Esophagus (tissue), 2 donors: ENCODE data around the gene HID1. TPM values are rescaled to one million over a fixed set of nuclear protein-coding genes. Genes with fewer than 3 reads are reported as not detected.

ENCODE experiments used
- H3K27ac ChIP-seq, 2 donors: one replicate each; pipeline ENCODE4 v1.5.1; 2013; ENCODE audit warnings: low read depth in 2 of 2, mild to moderate bottlenecking in 2 of 2, inconsistent platforms in 1 of 2, low read length in 1 of 2, moderate library complexity in 1 of 2
- H3K27me3 ChIP-seq, 2 donors: one replicate each; pipeline ENCODE4 v1.6.1; 2013; ENCODE audit warnings: low read length in 2 of 2, control low read depth in 1 of 2, mild to moderate bottlenecking in 1 of 2; ENCODE audit not compliant: insufficient read depth in 2 of 2, control insufficient read depth in 1 of 2
- H3K36me3 ChIP-seq, 2 donors: one replicate each; pipeline ENCODE4 v1.6.1; 2013; ENCODE audit warnings: low read length in 1 of 2; ENCODE audit not compliant: control insufficient read depth in 2 of 2, insufficient read depth in 2 of 2
- H3K4me1 ChIP-seq, 2 donors: one replicate each; pipeline ENCODE4 v1.6.1; 2013; ENCODE audit warnings: low read length in 1 of 2; ENCODE audit not compliant: control insufficient read depth in 2 of 2, insufficient read depth in 2 of 2
- H3K4me3 ChIP-seq, 2 donors: one replicate each; pipeline ENCODE4 v1.5.1; 2013; ENCODE audit warnings: low read length in 2 of 2, mild to moderate bottlenecking in 2 of 2, low read depth in 1 of 2, moderate library complexity in 1 of 2
- H3K9me3 ChIP-seq, 2 donors: one replicate each; pipeline ENCODE4 v1.6.1; 2013; ENCODE audit warnings: mild to moderate bottlenecking in 2 of 2, low read depth in 1 of 2, low read length in 1 of 2, moderate library complexity in 1 of 2; ENCODE audit not compliant: control insufficient read depth in 2 of 2, insufficient read depth in 1 of 2
- WGBS, 2 donors: extraction: QIAGEN DNeasy Blood & Tissue Kit; methylation state at CpG; one replicate each; pipeline ENCODE4 v1.1.7; 2013; 5-methylcytosine and 5-hydroxymethylcytosine counted together
- polyA plus RNA-seq, 2 donors: library from polyadenylated mRNA; stranded (reverse); fragments of 200-250 nt; gene quantifications; one replicate each; pipeline ENCODE4 v1.2.3, GENCODE V29; 2013
- donor health status: healthy with polysubstance abuse.
- donor health status: Bipolar disorder and iron deficiency.

The HID1 gene, protein sequence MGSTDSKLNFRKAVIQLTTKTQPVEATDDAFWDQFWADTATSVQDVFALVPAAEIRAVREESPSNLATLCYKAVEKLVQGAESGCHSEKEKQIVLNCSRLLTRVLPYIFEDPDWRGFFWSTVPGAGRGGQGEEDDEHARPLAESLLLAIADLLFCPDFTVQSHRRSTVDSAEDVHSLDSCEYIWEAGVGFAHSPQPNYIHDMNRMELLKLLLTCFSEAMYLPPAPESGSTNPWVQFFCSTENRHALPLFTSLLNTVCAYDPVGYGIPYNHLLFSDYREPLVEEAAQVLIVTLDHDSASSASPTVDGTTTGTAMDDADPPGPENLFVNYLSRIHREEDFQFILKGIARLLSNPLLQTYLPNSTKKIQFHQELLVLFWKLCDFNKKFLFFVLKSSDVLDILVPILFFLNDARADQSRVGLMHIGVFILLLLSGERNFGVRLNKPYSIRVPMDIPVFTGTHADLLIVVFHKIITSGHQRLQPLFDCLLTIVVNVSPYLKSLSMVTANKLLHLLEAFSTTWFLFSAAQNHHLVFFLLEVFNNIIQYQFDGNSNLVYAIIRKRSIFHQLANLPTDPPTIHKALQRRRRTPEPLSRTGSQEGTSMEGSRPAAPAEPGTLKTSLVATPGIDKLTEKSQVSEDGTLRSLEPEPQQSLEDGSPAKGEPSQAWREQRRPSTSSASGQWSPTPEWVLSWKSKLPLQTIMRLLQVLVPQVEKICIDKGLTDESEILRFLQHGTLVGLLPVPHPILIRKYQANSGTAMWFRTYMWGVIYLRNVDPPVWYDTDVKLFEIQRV
- 1 to 10 TPM; 2.7 to 6.6 TPM for polyA plus RNA-seq

DNA sequence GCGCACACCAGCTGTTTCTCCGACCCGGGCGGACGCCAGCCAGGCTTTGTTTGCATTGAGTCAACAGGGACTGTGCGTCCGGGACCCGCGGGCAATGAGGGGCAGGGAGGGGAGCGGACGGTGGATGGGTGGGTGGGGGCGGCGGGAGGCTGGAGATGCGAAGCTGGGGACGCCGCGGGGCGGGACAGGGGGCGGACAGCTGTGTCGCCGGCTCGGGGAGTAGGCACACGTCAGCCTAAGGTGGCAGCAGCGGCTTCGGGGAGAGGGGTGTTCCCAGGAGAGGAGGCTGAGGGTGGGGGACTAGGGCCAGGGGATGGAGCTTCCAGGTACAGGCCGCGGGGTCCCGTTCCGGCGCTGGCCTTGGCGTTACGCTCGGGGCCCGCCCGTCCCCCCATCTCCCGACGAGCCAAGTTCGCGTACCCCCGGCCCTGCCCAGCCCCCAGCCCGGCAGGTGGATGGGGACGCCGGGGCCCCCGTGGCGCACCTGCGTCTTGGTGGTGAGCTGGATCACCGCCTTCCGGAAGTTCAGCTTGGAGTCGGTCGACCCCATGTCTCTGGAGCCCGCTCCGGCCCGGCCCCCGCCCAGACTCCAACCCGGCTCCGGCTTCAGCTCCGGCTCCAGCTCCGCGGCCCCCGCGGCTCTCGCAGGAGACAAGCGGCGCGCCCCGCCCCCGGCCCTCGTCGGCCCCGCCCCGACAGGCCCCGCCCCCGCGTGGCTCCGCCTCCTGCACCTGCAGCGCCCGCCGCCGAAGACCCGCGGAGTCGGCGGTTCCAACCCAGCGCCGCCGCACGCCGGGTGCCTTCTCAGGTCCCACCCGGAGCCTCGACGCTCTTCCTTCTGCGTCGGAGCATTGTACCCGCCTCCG, at the start of gene HID1:
Gene HID1, minus strand, starts transcription at position 653 of the 866 bp plus-strand sequence. Its CDS starts 103 bp downstream, at position 550.
- peaks cover 4 to 17% of the 10 kb centered on the region in 2 donors for H3K4me1 ChIP-seq
- 2 to 3% methylated on average over 64 to 95 of the region's 95 CpGs for WGBS, 2 donors
- H3K27me3 ChIP-seq = no peaks in the 10 kb centered on the region
- peak within 1 kb of the TSS in 1 of 2 donors; percentile 21 for H3K27ac ChIP-seq
- H3K9me3 ChIP-seq = no peaks in the 10 kb centered on the region
- peak within 1 kb of the TSS; percentile 54 to 55 for H3K4me3 ChIP-seq
- H3K36me3 ChIP-seq = no peaks in the 10 kb centered on the region

DNA sequence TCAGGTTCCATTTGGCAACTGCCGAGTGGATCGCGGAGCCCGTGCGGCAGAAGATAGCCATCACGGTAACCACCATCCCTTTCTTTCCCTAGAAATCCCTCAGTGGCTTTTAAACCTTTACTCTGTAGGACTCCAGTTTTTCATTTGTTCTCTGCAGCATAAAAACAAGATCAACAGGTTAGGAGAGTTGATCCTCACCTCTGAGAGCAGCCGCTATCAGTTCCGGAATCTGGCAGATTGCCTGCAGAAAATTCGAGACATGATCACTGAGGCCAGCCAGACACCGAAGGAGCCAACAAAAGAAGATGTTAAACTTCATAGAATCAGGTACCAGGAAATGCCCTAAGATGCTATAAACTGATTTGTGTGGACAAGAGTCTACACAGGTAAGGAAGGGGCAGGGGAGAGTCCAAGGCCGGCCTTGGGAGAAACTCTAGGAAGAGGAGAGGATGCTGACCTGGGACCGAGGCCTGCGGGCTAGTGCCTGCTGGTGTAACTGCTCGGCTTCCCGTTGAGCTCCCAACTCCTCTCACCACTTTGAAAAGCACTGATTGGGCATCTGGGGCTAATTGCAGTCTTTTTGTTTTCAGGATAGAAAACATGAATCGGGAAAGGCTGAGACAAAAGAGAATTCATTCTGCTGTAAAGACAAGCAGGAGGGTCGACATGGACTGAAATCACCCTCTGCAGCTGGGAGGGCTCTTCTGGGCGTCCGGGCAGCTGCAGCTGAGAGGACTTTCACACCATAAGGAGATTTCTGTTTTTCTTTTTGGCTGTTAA, 48.0 kb upstream of the HID1 start:
- no peak overlapping the region for H3K4me3 ChIP-seq
- no peaks in the 10 kb centered on the region for H3K9me3 ChIP-seq
- H3K27ac ChIP-seq = no peak overlapping the region
- no peaks in the 10 kb centered on the region for H3K4me1 ChIP-seq
- no peaks in the 10 kb centered on the region for H3K27me3 ChIP-seq
- 85 to 86% methylated on average over 19 of the region's 19 CpGs for WGBS, 2 donors
- H3K36me3 ChIP-seq = peaks cover 0 to 10% of the 10 kb centered on the region in 2 donors

DNA sequence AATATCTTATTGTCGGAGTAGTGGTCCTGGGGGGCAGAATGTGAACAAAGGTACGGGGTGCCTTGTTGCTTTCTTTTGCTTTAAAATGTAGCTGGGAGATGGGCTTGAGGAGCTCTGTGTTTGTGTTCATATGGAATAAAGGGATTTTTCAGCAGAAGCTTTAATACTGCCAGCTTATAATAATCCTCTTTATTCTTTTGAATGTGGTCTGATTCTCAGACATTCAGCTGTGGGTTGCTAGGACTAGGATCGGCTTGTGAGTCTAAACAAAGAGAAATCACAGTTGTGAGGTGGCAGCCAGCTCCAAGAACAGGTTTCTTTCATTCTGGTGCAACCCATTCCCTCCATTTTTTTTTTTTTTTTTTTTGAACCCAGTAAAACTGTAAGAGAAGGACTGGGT, 47.2 kb upstream of the HID1 start:
- Histone ChIP-seq H3K36me3 (peaks cover 0 to 10% of the 10 kb centered on the region in 2 donors), H3K9me3 (no peaks in the 10 kb centered on the region), H3K4me1 (no peaks in the 10 kb centered on the region), H3K4me3 (no peak overlapping the region), H3K27me3 (no peaks in the 10 kb centered on the region), H3K27ac (no peak overlapping the region)
- WGBS, 2 donors = 88 to 98% methylated on average over 3 of the region's 3 CpGs

DNA sequence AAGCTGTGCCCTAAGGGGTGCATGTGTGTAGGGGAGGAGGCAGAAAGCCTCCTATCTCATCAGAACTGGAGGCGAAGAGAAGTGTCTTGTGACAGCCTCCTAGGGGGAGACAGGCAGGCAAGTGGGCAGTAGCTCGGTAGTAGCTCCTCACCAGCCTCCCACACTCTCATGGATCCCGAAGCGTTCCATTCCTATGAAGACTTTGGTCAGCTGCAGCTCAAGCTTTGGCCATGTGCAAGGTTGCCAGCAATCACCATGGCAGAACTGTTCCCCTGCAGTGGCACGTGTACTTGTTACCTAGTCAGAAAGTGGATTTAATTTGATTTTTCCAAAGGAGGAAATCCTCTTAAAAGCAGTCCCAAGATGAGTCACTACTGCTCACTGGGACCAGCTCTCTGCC, 46.6 kb upstream of the HID1 start:
- Histone ChIP-seq H3K4me1 (no peaks in the 10 kb centered on the region), H3K36me3 (peaks cover 0 to 10% of the 10 kb centered on the region in 2 donors), H3K27ac (no peak overlapping the region), H3K27me3 (no peaks in the 10 kb centered on the region), H3K4me3 (no peak overlapping the region), H3K9me3 (no peaks in the 10 kb centered on the region)
- 88 to 91% methylated on average over 5 of the region's 5 CpGs for WGBS, 2 donors

DNA sequence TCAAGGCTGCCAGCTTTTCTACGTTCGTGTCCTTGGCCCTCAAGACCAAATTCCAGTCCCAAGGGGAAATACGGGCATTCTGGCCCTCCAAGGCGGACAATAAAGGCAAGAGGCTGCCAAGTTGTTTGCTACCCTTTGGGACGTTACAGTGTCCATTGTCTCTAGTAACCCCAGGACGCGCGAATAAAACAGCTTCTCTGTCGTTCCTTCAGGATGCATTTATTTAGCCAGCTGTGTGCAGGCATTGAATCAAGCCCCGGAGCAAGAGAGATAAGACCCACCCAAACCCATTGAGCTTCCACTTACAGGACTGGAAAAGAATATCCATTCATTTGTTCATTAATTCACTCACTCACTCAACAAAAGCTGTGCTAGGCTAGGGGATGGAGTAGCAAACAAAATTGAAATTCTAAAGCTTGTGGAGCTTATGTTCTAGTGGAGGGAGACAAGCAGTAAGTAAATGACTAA, 40.6 kb upstream of the HID1 start:
- Histone ChIP-seq H3K36me3 (peaks cover 0 to 2% of the 10 kb centered on the region in 2 donors), H3K4me3 (peak overlapping the region; percentile 76 to 89), H3K27me3 (no peaks in the 10 kb centered on the region), H3K9me3 (no peaks in the 10 kb centered on the region), H3K4me1 (peaks cover 3 to 5% of the 10 kb centered on the region in 2 donors), H3K27ac (peak overlapping the region; percentile 83 to 84)
- 1 to 2% methylated on average over 10 of the region's 10 CpGs for WGBS, 2 donors

DNA sequence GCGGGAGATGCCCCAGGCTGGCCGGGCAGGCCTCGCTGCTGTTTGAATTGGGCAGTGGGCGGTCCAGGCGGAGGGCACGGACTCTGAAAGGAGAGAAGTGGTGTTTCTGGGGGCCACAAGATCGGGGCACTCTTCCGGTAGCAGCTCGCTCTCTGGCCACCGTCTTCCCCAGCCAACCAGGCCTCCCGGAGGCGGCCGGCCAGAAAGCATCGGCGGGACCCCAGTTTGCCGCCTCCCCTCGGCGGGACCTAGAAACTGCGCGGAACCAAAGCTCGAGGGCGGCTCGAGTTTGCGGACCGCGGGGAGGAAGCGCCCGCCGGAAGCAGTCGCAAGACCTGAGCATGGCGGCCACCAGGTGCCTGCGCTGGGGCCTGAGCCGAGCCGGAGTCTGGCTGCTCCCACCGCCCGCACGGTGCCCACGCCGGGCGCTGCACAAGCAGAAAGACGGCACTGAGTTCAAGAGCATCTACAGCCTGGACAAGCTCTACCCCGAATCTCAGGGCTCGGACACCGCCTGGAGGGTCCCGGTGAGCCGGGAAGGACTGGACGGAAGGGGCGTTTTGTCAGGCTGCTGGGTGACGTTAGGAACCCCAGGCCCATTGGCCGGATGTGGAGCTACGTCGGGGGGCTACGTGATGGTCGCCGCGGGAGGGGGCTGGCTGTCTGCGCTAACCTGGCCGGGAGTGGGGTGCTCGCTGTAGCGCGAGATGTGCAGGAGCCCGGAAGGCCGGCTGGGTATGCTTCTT, 40.0 kb upstream of the HID1 start, which contains the start of gene MRPL58:
Gene MRPL58, plus strand, starts transcription at position 325 of the 746 bp plus-strand sequence. Its CDS starts 17 bp downstream, at position 342.
- Histone ChIP-seq H3K27ac (peak within 1 kb of the TSS; percentile 83 to 84), H3K4me3 (peak within 1 kb of the TSS; percentile 76 to 89), H3K4me1 (peaks cover 3 to 5% of the 10 kb centered on the region in 2 donors), H3K36me3 (peaks cover 0 to 2% of the 10 kb centered on the region in 2 donors), H3K9me3 (no peaks in the 10 kb centered on the region), H3K27me3 (no peaks in the 10 kb centered on the region)
- WGBS, 2 donors = 2% methylated on average over 53 to 63 of the region's 63 CpGs

DNA sequence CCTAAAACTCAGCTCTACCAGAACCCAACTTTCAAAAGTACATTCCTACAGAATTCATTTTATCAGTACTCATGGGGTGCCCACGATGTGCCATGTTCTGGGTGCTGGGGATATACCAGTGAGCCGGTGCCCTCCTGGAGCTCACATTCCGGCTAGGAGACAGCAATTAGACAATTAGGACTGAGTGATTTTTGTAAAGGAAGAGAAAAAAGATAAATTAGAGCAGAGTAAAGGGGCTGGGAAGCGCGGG, 39.5 kb upstream of the HID1 start:
- WGBS, 2 donors = 15 to 23% methylated on average over 5 of the region's 5 CpGs
- peak overlapping the region; percentile 83 to 84 for H3K27ac ChIP-seq
- peak overlapping the region; percentile 76 to 89 for H3K4me3 ChIP-seq
- H3K27me3 ChIP-seq = no peaks in the 10 kb centered on the region
- H3K36me3 ChIP-seq = peaks cover 0 to 2% of the 10 kb centered on the region in 2 donors
- peaks cover 3 to 5% of the 10 kb centered on the region in 2 donors for H3K4me1 ChIP-seq
- H3K9me3 ChIP-seq = no peaks in the 10 kb centered on the region

DNA sequence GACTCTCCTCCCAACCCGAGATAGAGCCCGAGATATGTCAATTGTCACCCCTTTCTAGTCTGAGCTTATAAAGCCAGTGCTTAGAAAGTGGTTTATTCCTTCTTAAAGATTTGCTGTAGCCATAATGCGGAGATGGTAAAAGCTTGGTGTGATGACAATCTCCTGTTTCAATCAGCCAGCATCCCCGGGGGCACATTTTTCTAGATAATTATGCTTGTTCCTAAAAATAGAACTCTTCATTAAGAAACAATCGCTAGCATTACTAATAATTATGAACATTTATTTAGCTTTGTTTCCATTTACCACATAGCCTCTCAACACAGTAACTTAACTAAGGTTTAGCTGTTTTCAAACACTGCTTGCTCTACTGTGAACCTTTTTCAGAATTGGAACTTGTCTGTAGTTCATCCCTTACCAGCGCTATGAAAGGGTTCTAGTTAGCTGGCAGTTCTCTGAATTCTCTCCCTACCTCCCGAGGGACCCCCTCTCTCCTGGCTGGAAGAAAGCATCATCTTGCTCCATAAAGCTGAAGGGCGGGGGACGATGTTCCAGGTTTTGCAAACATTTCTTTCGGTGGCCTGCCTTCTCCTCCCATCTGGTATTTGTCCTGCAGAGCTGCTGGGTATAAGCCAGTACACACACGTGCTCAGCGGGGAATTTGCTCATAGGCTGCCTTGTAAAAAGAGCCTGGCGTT, 39.0 kb upstream of the HID1 start:
- H3K9me3 ChIP-seq = no peaks in the 10 kb centered on the region
- no peaks in the 10 kb centered on the region for H3K27me3 ChIP-seq
- peak overlapping the region in 1 of 2 donors; percentile 76 for H3K4me3 ChIP-seq
- H3K36me3 ChIP-seq = peaks cover 0 to under 1% of the 10 kb centered on the region in 2 donors
- peak overlapping the region; percentile 83 to 84 for H3K27ac ChIP-seq
- 30 to 50% methylated on average over 13 of the region's 13 CpGs for WGBS, 2 donors
- H3K4me1 ChIP-seq = peaks cover 3 to 5% of the 10 kb centered on the region in 2 donors
